ENCODE measurements around the gene UBE2U.

The UBE2U gene

DNA sequence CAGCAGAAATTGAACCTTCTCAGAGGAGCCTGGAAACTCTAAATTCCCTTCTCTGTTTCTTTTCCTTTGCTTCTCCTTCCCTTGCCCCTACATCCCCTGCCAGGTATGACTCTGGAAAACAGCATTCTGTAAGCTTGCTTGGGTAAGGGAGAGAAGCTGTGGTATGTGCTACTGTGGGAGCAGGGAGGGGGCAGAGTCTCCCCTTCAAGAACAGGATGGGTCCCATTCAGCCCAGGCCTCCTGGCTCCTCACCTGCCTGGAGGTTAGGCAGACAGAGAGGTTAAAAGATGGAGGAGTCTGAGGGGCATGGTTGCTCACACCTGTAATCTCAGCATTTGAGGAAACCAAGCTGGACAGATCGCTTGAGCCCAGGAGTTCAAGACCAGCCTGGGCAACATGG lies 40.6 kb upstream of the UBE2U start:
- TF ChIP-seq, protein P1, sequence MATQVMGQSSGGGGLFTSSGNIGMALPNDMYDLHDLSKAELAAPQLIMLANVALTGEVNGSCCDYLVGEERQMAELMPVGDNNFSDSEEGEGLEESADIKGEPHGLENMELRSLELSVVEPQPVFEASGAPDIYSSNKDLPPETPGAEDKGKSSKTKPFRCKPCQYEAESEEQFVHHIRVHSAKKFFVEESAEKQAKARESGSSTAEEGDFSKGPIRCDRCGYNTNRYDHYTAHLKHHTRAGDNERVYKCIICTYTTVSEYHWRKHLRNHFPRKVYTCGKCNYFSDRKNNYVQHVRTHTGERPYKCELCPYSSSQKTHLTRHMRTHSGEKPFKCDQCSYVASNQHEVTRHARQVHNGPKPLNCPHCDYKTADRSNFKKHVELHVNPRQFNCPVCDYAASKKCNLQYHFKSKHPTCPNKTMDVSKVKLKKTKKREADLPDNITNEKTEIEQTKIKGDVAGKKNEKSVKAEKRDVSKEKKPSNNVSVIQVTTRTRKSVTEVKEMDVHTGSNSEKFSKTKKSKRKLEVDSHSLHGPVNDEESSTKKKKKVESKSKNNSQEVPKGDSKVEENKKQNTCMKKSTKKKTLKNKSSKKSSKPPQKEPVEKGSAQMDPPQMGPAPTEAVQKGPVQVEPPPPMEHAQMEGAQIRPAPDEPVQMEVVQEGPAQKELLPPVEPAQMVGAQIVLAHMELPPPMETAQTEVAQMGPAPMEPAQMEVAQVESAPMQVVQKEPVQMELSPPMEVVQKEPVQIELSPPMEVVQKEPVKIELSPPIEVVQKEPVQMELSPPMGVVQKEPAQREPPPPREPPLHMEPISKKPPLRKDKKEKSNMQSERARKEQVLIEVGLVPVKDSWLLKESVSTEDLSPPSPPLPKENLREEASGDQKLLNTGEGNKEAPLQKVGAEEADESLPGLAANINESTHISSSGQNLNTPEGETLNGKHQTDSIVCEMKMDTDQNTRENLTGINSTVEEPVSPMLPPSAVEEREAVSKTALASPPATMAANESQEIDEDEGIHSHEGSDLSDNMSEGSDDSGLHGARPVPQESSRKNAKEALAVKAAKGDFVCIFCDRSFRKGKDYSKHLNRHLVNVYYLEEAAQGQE (IDR thresholded peaks at IDR 0.05; ENCODE audit: low read depth), result no peak
- TF ChIP-seq TAF1 (IDR thresholded peaks at IDR 0.05; ENCODE audit: low read depth), result no peak
- no peak for TF ChIP-seq TCF12 (IDR thresholded peaks at IDR 0.05; ENCODE audit: low read depth)
- TF ChIP-seq YY1 (IDR thresholded peaks at IDR 0.05; ENCODE audit: low read depth), result no peak
- TF ChIP-seq EP300 (IDR thresholded peaks at IDR 0.05; ENCODE audit: borderline replicate concordance), result no peak
- TF ChIP-seq, protein P2, sequence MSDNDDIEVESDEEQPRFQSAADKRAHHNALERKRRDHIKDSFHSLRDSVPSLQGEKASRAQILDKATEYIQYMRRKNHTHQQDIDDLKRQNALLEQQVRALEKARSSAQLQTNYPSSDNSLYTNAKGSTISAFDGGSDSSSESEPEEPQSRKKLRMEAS (IDR thresholded peaks at IDR 0.05), result no peak
- no peak for TF ChIP-seq FOXM1 (IDR thresholded peaks at IDR 0.05; ENCODE audit: borderline replicate concordance, low read depth)
- no peak for TF ChIP-seq EGR1 (IDR thresholded peaks at IDR 0.05)
- TF ChIP-seq RAD21 (IDR thresholded peaks at IDR 0.05; ENCODE audit: low read depth), result no peak
- no peak for TF ChIP-seq CEBPB (IDR thresholded peaks at IDR 0.05)
- no peak for TF ChIP-seq TEAD4 (IDR thresholded peaks at IDR 0.05)
- TF ChIP-seq ZBTB7A (IDR thresholded peaks at IDR 0.05; ENCODE audit: low read depth), result no peak

- TF ChIP-seq RAD21 (IDR thresholded peaks at IDR 0.05; ENCODE audit: low read depth), result no peak
These were observed 40.0 kb upstream of the UBE2U start for GRCh38 chr1:64163431-64163830.

DNA sequence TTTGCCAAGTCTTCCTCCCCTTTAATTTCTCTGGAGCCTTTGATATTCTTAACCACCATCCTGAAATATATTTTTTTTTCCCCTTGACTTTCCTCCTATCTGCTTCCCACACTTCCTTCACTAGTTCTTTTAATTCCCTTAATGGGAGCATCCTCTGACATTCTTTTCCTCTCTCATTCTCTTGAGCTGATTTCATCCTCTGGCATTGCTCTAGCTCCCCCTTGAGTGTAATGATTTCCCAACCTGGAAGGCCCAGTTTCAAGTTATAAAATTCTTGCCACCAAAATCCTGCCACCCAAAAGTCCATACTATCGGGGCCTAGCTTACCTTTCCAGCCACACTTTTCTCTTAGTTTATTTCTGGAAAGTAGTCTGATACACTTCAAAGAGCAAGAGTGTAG lies 39.5 kb upstream of the UBE2U start:
- peak; percentile 64 for TF ChIP-seq RAD21 (IDR thresholded peaks at IDR 0.05; ENCODE audit: low read depth)
- no peak for TF ChIP-seq TAF1 (IDR thresholded peaks at IDR 0.05; ENCODE audit: low read depth)

DNA sequence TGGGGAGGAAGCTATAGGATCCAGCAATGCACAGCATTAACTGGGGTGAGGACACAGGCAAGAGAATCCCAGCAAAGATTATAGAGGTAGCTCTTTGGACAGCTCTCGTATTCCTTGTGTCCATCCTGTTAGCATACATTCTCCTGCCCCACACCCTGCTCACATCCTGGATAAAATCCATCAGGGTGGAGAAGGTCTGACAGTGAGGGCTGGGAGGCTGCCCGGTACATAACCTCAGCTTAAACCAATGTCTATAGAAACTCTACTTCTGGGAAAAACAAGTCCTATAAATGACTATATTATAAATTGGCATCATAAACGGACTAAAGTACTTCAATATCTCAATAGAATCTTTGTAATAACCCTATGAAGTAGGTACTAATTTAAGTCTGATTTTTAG lies 36.8 kb upstream of the UBE2U start:
- TF ChIP-seq ZBTB7A (IDR thresholded peaks at IDR 0.05; ENCODE audit: low read depth), result no peak
- TF ChIP-seq, protein P1 (IDR thresholded peaks at IDR 0.05; ENCODE audit: low read depth), result no peak
- TF ChIP-seq CEBPB (IDR thresholded peaks at IDR 0.05), result no peak
- TF ChIP-seq, protein P3, sequence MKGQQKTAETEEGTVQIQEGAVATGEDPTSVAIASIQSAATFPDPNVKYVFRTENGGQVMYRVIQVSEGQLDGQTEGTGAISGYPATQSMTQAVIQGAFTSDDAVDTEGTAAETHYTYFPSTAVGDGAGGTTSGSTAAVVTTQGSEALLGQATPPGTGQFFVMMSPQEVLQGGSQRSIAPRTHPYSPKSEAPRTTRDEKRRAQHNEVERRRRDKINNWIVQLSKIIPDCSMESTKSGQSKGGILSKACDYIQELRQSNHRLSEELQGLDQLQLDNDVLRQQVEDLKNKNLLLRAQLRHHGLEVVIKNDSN (IDR thresholded peaks at IDR 0.05), result no peak
- TF ChIP-seq RAD21 (IDR thresholded peaks at IDR 0.05; ENCODE audit: low read depth), result no peak
- no peak for TF ChIP-seq TCF12 (IDR thresholded peaks at IDR 0.05; ENCODE audit: low read depth)
- TF ChIP-seq, protein P2 (IDR thresholded peaks at IDR 0.05), result no peak
- no peak for TF ChIP-seq EP300 (IDR thresholded peaks at IDR 0.05; ENCODE audit: borderline replicate concordance)
- TF ChIP-seq TAF1 (IDR thresholded peaks at IDR 0.05; ENCODE audit: low read depth), result no peak
- TF ChIP-seq TEAD4 (IDR thresholded peaks at IDR 0.05), result no peak
- TF ChIP-seq FOXM1 (IDR thresholded peaks at IDR 0.05; ENCODE audit: borderline replicate concordance, low read depth), result no peak

GRCh38 chr1:64167176-64167575 lies 36.2 kb upstream of the UBE2U start:
- TF ChIP-seq FOXM1 (IDR thresholded peaks at IDR 0.05; ENCODE audit: borderline replicate concordance, low read depth) (no peak), CREB1 (IDR thresholded peaks at IDR 0.05; ENCODE audit: low read depth) (no peak), YY1 (IDR thresholded peaks at IDR 0.05; ENCODE audit: low read depth) (no peak), NFIC (IDR thresholded peaks at IDR 0.05) (no peak)
- TF ChIP-seq, protein P1 (IDR thresholded peaks at IDR 0.05; ENCODE audit: low read depth), result no peak

- TF ChIP-seq, protein P1 (IDR thresholded peaks at IDR 0.05; ENCODE audit: low read depth), result no peak
- TF ChIP-seq, protein P3 (IDR thresholded peaks at IDR 0.05), result no peak
- TF ChIP-seq EP300 (IDR thresholded peaks at IDR 0.05; ENCODE audit: borderline replicate concordance), result no peak
- no peak for TF ChIP-seq TAF1 (IDR thresholded peaks at IDR 0.05; ENCODE audit: low read depth)
These were observed 32.2 kb upstream of the UBE2U start for GRCh38 chr1:64171246-64171645.
